Measurements from ENCODE around the gene NID1. TPM values are rescaled to one million over a fixed set of nuclear protein-coding genes. Genes with fewer than 3 reads are reported as not detected.
A peak's percentile ranks its signal among the peaks of the same experiment; 100 is the strongest.

The NID1 gene
- total RNA-seq, 1 donor from 2014 or later, result 32.5 TPM

DNA sequence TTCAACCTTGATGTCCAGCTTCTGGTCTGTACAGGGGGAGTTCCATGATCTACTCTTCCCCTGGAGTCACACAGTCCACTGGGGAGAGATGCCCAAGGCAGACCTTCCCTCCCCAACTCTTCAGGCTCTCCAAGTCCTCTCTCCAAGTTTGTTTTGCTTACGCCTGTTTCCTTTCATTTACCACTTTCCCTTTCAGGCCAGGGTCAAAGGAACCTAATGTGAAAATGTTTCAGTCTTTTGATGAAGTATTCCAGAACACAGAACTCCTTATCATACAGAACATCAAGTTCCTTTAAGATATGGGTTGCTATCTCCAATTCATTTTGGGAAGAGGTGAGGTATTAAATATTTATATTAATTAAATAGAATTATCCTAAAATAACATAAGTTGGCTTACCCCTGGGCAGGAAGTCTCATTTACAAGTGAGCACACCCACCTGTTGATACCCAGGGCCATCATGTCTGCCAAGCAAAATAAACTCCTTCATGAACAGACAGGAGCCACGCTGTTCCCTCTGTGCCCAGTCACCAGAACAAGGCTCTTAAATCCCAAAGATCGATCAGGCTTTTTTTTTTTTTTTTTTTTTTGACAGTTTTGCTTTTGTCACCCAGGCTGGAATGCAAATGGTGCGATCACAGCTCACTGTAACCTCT is 116.0 kb downstream of the NID1 start:
- Histone ChIP-seq H3K4me2 (no peak overlapping the region), H4K20me1 (ENCODE audit: low read depth) (no peaks in the 10 kb centered on the region), H3F3A (ENCODE audit: low read depth) (no peaks in the 10 kb centered on the region), H3K27me3 (no peaks in the 10 kb centered on the region), H3K36me3 (no peaks in the 10 kb centered on the region), H3K4me1 (peaks cover 5% of the 10 kb centered on the region), H3K79me2 (ENCODE audit: low read depth) (no peaks in the 10 kb centered on the region), H3K4me3 (no peak overlapping the region), H3K9me3 (ENCODE audit: low read depth) (no peaks in the 10 kb centered on the region), H3K27ac (no peak overlapping the region), H3K9ac (no peak overlapping the region), H2AFZ (replicated peaks) (no peak overlapping the region)
- Mint-ChIP-seq H3K4me3 (no peak overlapping the region), H3K4me1 (peaks cover 17% of the 10 kb centered on the region), H3K27me3 (ENCODE audit: insufficient read depth, low read depth) (peaks cover 9% of the 10 kb centered on the region), H3K36me3 (no peaks in the 10 kb centered on the region), H3K9me3 (peaks cover 5% of the 10 kb centered on the region), H3K27ac (no peak overlapping the region)
- DNase-seq (ENCODE audit: low spot score), result no peak
- no peak for TF ChIP-seq EZH2phosphoT487 (IDR thresholded peaks at IDR 0.05)
- no peak for TF ChIP-seq EZH2 (IDR thresholded peaks at IDR 0.05)
- TF ChIP-seq, protein P1, sequence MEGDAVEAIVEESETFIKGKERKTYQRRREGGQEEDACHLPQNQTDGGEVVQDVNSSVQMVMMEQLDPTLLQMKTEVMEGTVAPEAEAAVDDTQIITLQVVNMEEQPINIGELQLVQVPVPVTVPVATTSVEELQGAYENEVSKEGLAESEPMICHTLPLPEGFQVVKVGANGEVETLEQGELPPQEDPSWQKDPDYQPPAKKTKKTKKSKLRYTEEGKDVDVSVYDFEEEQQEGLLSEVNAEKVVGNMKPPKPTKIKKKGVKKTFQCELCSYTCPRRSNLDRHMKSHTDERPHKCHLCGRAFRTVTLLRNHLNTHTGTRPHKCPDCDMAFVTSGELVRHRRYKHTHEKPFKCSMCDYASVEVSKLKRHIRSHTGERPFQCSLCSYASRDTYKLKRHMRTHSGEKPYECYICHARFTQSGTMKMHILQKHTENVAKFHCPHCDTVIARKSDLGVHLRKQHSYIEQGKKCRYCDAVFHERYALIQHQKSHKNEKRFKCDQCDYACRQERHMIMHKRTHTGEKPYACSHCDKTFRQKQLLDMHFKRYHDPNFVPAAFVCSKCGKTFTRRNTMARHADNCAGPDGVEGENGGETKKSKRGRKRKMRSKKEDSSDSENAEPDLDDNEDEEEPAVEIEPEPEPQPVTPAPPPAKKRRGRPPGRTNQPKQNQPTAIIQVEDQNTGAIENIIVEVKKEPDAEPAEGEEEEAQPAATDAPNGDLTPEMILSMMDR (IDR thresholded peaks at IDR 0.05), result no peak

DNA sequence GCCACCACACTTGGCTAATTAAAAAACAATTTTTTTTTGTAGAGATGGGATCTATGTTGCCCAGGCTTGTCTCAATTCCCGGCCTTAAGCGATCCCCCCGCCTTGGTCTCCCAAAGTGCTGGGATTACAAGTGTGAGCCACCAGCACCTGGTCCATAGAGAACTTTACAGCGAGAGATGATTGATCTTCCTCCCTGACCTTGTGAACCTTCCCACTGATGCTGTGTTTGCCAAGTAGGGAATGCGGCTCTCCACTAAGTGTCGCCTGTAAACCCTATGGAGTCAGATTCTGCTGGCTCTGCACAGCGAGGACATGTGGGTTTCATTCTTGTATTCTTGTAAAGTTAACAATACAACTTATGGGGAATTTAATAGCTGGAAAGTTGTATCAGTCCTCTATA is 116.9 kb downstream of the NID1 start:
- H3K9me3 Mint-ChIP-seq, result peaks cover 5% of the 10 kb centered on the region
- H4K20me1 ChIP-seq (ENCODE audit: low read depth), result no peaks in the 10 kb centered on the region

GRCh38 chr1:235946571-235946981 is 118.3 kb downstream of the NID1 start:
- Histone ChIP-seq H3K27ac (no peak overlapping the region), H3K9ac (no peak overlapping the region), H3K36me3 (no peaks in the 10 kb centered on the region), H3K4me2 (no peak overlapping the region), H3K79me2 (ENCODE audit: low read depth) (no peaks in the 10 kb centered on the region), H2AFZ (replicated peaks) (no peak overlapping the region), H4K20me1 (ENCODE audit: low read depth) (no peaks in the 10 kb centered on the region), H3K27me3 (no peaks in the 10 kb centered on the region), H3K9me3 (ENCODE audit: low read depth) (no peaks in the 10 kb centered on the region), H3F3A (ENCODE audit: low read depth) (no peaks in the 10 kb centered on the region), H3K4me3 (no peak overlapping the region), H3K4me1 (peaks cover 5% of the 10 kb centered on the region)
- H3K9me3 Mint-ChIP-seq, result peaks cover 5% of the 10 kb centered on the region
- H3K36me3 Mint-ChIP-seq, result no peaks in the 10 kb centered on the region
- no peak for DNase-seq (ENCODE audit: low spot score)
- peaks cover 17% of the 10 kb centered on the region for H3K4me1 Mint-ChIP-seq
- H3K27me3 Mint-ChIP-seq (ENCODE audit: insufficient read depth, low read depth), result peaks cover 9% of the 10 kb centered on the region
- no peak overlapping the region for H3K27ac Mint-ChIP-seq
- no peak overlapping the region for H3K4me3 Mint-ChIP-seq
- TF ChIP-seq EZH2phosphoT487 (IDR thresholded peaks at IDR 0.05) (no peak), EZH2 (IDR thresholded peaks at IDR 0.05) (no peak)
- TF ChIP-seq, protein P1 (IDR thresholded peaks at IDR 0.05), result peak; percentile 26

More for the DNA sequence above, 116.9 kb downstream of the NID1 start:
- DNase-seq (ENCODE audit: low spot score), result no peak
- Histone ChIP-seq H3K27me3 (no peaks in the 10 kb centered on the region), H3F3A (ENCODE audit: low read depth) (no peaks in the 10 kb centered on the region), H3K79me2 (ENCODE audit: low read depth) (no peaks in the 10 kb centered on the region), H3K9me3 (ENCODE audit: low read depth) (no peaks in the 10 kb centered on the region), H3K4me2 (no peak overlapping the region), H3K9ac (no peak overlapping the region), H3K4me3 (no peak overlapping the region), H2AFZ (replicated peaks) (no peak overlapping the region), H3K4me1 (peaks cover 5% of the 10 kb centered on the region), H3K36me3 (no peaks in the 10 kb centered on the region), H3K27ac (no peak overlapping the region)
- Mint-ChIP-seq H3K27me3 (ENCODE audit: insufficient read depth, low read depth) (peaks cover 9% of the 10 kb centered on the region), H3K36me3 (no peaks in the 10 kb centered on the region), H3K4me3 (no peak overlapping the region), H3K4me1 (peaks cover 17% of the 10 kb centered on the region), H3K27ac (no peak overlapping the region)
- TF ChIP-seq EZH2phosphoT487 (IDR thresholded peaks at IDR 0.05) (no peak), EZH2 (IDR thresholded peaks at IDR 0.05) (no peak)
- TF ChIP-seq, protein P1 (IDR thresholded peaks at IDR 0.05), result no peak
